Head of caudate nucleus (tissue), 42 donors: ENCODE results near the gene IL24.

Experiments used
- DNase-seq, 42 donors: peaks; one replicate each; pipeline versions ENCODE4 v3.0.0 to v3.0.0-alpha.2; 2020 to 2021; ENCODE audit warnings: mixed read lengths in 7 of 42
- intact Hi-C: fragments of 100-400 bp; cut with DNase I; formaldehyde crosslinking; loops from one replicate; pipeline ENCODE4 v1.15.0; 2022

The IL24 gene

GRCh38 chr1:206941766-206942418 is 44.6 kb downstream of the IL24 start:
- no peak for DNase-seq
- intact Hi-C loops, result no loop called here

GRCh38 chr1:206944703-206945102 is 47.5 kb downstream of the IL24 start:
- DNase-seq, result no peak
- intact Hi-C loops, result no loop called here

DNA sequence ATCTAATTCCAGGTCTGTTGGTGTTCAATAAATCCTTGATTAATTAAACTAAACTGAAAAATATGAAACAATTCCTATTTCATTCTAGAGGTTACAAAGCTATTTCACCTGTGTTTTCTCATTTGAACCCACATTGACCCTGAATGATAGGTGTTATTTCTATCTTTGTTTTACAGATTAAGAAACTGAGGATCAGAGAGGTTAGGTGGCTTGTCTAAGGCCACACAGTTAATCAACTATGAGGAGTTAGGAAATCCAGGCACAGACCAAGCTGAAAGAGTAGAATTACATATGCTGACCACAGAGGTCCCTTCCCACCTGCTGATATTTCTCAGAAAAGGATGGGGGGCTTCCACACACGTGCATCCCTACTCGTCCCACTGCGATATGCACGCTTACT is 48.5 kb downstream of the IL24 start:
- DNase-seq, result no peak
- intact Hi-C loops, result no loop called here

- DNase-seq, result no peak
These were observed 49.0 kb downstream of the IL24 start, which contains the start of gene PIGR for GRCh38 chr1:206946261-206946660. PIGR (minus strand) TSS chr1:206946466; CDS start chr1:206940531, 5,935 bp downstream.

DNA sequence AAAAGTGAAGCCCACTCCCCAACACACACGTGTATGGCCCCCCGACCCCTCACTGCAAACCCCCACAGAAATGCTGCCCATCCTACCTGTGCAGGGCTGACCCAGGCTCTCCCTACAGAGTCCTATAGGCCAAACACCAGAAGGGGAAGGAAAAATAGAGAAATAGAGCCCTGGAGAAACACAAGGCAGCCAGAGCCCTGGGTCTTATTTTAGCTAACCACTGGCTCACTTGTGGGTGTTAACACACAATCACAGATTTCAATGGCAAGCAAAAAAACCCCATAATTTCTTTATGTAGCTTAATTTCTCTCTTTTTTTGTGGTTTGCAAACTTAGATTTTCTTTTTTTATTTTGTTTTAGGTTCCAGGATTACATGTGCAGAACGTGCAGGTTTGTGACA is 50.0 kb downstream of the IL24 start:
- intact Hi-C loops, result no loop called here
- no peak for DNase-seq

More at GRCh38 chr1:206946261-206946660, 49.0 kb downstream of the IL24 start, which contains the start of gene PIGR:
- intact Hi-C loops, result no loop called here

DNA sequence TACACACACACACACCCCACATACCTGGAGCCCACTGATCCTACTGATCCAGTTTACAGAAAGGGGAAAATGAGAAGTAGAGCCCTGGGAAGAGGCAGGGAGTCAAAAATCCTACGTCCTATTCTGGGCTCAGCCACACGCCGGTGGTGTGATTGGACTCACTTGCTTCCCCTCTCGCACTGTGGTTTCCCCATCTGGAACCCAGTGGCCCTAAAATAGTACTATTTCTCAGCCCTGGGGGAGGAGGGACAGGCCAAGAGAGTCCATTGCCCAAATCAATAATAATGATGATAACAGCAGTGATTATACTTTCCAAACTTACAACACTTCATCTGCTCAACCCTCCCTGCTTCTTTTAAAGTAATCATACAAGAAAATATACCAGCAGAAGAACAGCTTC is 52.0 kb downstream of the IL24 start:
- intact Hi-C loops, result no loop called here

DNA sequence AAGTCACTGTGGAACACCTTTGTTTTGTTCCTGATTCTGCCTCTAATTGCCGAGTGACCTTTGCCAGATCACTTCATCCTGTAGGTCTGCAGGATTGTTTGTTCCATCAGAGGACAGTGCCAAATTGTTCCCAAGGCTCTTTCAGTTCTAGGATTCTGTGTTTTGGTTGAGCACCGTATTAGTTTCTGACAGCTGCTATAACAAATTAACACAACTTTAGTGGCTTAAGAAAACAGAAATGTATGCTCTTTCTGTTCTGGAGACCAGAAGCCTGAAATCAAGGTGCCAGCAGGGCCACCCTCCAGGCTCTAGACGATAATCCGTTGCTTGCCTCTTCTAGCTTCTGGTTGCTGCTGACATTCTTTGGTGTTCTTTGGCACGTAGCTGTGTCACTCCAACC is 52.4 kb downstream of the IL24 start:
- no peak for DNase-seq
- intact Hi-C loops, result no loop called here

More for the DNA sequence above, 52.0 kb downstream of the IL24 start:
- peak in 19 of 42 donors; percentile 8 to 58 (median 30) for DNase-seq

DNA sequence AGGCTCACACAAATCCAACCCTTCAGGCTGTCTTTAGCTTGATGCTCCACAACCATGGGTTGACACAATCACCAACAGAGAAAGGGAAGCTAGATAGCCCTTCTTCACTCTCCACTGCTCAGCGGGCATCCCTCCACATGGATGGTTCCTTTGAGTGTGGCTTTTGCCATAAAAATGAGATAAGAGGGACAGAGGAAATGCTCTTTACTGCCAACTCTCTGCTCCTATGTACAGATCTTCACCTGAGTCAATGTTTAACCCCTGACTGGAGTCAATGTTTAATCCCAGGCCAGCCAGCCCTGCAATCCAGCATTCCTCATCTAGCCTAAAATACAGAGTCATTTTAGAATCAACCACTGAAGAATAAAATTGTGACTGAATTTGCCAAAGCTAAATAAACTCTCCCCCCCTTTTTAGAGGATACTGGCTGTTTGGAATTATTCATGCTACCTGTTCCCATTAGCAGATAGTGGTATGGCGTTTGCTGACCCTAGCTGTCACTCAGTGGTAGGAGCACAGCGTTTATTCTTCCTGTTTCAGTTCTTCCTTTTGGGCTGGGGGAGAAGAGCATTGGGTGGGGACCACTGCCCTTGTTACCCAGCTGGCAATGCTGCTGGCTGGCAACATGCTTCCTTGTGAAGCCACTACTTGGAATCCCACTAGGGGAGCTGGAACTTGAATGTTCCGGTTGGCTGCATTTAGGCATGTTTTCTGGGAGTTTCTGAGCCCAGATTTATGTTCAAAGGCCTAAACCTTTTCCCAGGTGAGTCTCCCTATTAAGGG is 54.3 kb downstream of the IL24 start:
- intact Hi-C loops, result no loop called here
- no peak for DNase-seq

DNA sequence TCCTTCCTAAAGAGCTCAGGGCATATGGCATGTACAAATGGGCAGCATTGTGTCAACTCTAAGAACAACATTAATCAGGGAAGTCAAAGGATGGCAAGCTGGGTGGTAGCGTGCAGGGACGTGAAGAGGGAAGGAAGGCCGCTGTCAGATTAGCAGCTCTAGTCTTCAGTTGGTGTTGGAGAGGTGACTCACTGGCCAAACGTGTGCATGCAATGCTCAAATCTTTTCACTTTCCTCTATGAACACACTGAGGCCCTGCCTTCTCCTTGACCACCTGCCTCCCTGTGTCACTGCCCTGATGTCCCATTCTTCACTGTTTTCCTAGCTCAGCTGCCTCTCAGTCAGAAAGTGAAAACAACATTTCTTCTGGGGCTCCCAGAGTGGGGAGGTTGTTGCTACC is 54.9 kb downstream of the IL24 start:
- no peak for DNase-seq
- intact Hi-C loops, result no loop called here

GRCh38 chr1:206953126-206953525 is 55.9 kb downstream of the IL24 start:
- intact Hi-C loops, result no loop called here
- no peak for DNase-seq

- intact Hi-C loops, result no loop called here
- no peak for DNase-seq
These were observed 56.4 kb downstream of the IL24 start for GRCh38 chr1:206953626-206954025.
